Keratinocyte (primary cell): ENCODE data around the gene HNRNPA1. TPM values are rescaled to one million over a fixed set of nuclear protein-coding genes. Genes with fewer than 3 reads are reported as not detected.

ENCODE experiments used
- DNase-seq: peaks from one replicate; pipeline ENCODE4 v3.0.0-alpha.2; 2011; ENCODE audit warnings: low read depth, missing footprints, low spot score
- FAIRE-seq: peaks from 2 replicates; lab custom pipeline; 2011; peaks lifted over from hg19 to GRCh38; lab: Jason Lieb, UNC
- H2AFZ ChIP-seq: 2 replicates; pipeline ENCODE4 v1.6.0; 2012; ENCODE audit warnings: low read length, control low read depth, inconsistent platforms; ENCODE audit not compliant: control insufficient read depth
- H3K27ac ChIP-seq: 2 replicates; pipeline ENCODE4 v1.5.1; 2011; ENCODE audit warnings: low read length; ENCODE audit not compliant: control insufficient read depth, insufficient read depth
- H3K27me3 ChIP-seq: 3 replicates; pipeline ENCODE4 v1.6.0; 2011; ENCODE audit warnings: low read length; ENCODE audit not compliant: control insufficient read depth, insufficient read depth; ENCODE audit errors: extremely low read depth
- H3K36me3 ChIP-seq, 2 experiments: 2 replicates in 1 of 2; 3 replicates in 1 of 2; pipeline ENCODE4 v1.5.1; 2011; ENCODE audit warnings: low read length in 2 of 2, mild to moderate bottlenecking in 1 of 2; ENCODE audit not compliant: control insufficient read depth in 2 of 2, insufficient read depth in 2 of 2; ENCODE audit errors: extremely low read depth in 1 of 2
- H3K4me1 ChIP-seq: 3 replicates; pipeline ENCODE4 v1.5.1; 2011; ENCODE audit warnings: low read length; ENCODE audit not compliant: control insufficient read depth, insufficient read depth; ENCODE audit errors: extremely low read depth
- H3K4me2 ChIP-seq: 3 replicates; pipeline ENCODE4 v1.6.0; 2011; ENCODE audit warnings: low read depth, low read length; ENCODE audit not compliant: control insufficient read depth, insufficient read depth; ENCODE audit errors: extremely low read depth
- H3K4me3 ChIP-seq, 3 experiments: fragments of 200-600 bp in 1 of 3; sonication (generic) in 1 of 3; 2 replicates in 2 of 3; 3 replicates in 1 of 3; pipeline ENCODE4 v1.5.1; 2011 to 2016; ENCODE audit warnings: low read length in 3 of 3, mild to moderate bottlenecking in 3 of 3, control low read depth in 2 of 3, inconsistent platforms in 1 of 3, low read depth in 1 of 3, mixed read lengths in 1 of 3, mixed run types in 1 of 3, moderate library complexity in 1 of 3; ENCODE audit not compliant: control insufficient read depth in 2 of 3, insufficient read depth in 2 of 3; ENCODE audit errors: extremely low read depth in 1 of 3
- H3K79me2 ChIP-seq: 2 replicates; pipeline ENCODE4 v1.6.0; 2012; ENCODE audit warnings: low read length; ENCODE audit not compliant: control insufficient read depth, insufficient read depth
- H3K9ac ChIP-seq: 3 replicates; pipeline ENCODE4 v1.6.0; 2011; ENCODE audit warnings: low read length; ENCODE audit not compliant: control insufficient read depth, insufficient read depth; ENCODE audit errors: extremely low read depth
- H3K9me1 ChIP-seq: 3 replicates; pipeline ENCODE4 v1.6.0; 2011; ENCODE audit warnings: low read length; ENCODE audit not compliant: control insufficient read depth, insufficient read depth; ENCODE audit errors: extremely low read depth
- H3K9me3 ChIP-seq: 2 replicates; pipeline ENCODE4 v1.5.1; 2012; ENCODE audit warnings: low read depth, low read length; ENCODE audit not compliant: control insufficient read depth
- H4K20me1 ChIP-seq: 3 replicates; pipeline ENCODE4 v1.6.0; 2011; ENCODE audit warnings: low read length; ENCODE audit not compliant: control insufficient read depth, insufficient read depth; ENCODE audit errors: extremely low read depth
- CTCF ChIP-seq, 3 experiments: IDR thresholded peaks in 1 of 3; conservative IDR thresholded peaks in 1 of 3; optimal IDR thresholded peaks in 1 of 3; 2 replicates in 2 of 3; 3 replicates in 1 of 3; pipeline versions ENCODE3 to v1.5.1; 2011; ENCODE audit warnings: low read length in 3 of 3, mild to moderate bottlenecking in 3 of 3, moderate library complexity in 2 of 3, control low read depth in 1 of 3, inconsistent platforms in 1 of 3; ENCODE audit not compliant: insufficient read depth in 2 of 3; ENCODE audit errors: extremely low read depth in 1 of 3
- EZH2 ChIP-seq: IDR thresholded peaks from one replicate; pipeline ENCODE4 v1.6.1; 2012; ENCODE audit warnings: inconsistent platforms, mild to moderate bottlenecking, low read length, moderate library complexity
- dilution Hi-C: fragments of 300-500 bp; cut with MboI; formaldehyde crosslinking; loops from one replicate; pipeline ENCODE4 v1.7.0; 2020; ENCODE audit warnings: low sequenced_read_pairs; ENCODE audit not compliant: extremely low pct_ligation_motif_present
- polyA plus RNA-seq, 5 experiments: library from polyadenylated mRNA; depleted of rRNA in 3 of 5; stranded (reverse) in 3 of 5; stranded (forward) in 1 of 5; unstranded in 1 of 5; fragments of >200 nt; gene quantifications; 1 replicate in 1 of 5; 2 replicates in 3 of 5; 3 replicates in 1 of 5; pipeline versions ENCODE4 v1.2.1 to v1.2.3, GENCODE V29; 2011 to 2012; ENCODE audit warnings: missing spikeins in 2 of 5, low read depth in 1 of 5, low replicate concordance in 1 of 5

HNRNPA1 gene
- polyA plus RNA-seq, 1 donor (not counting 4 experiments of a cell fraction or from before 2014, with no cell fraction given), result 583 TPM

- FAIRE-seq (no peak), DNase-seq (no peak)
- no peak overlapping the region for H3K4me3 ChIP-seq
- peaks cover 2 to 13% of the 10 kb centered on the region in 2 experiments for H3K36me3 ChIP-seq
- no peaks in the 10 kb centered on the region for H3K27me3 ChIP-seq
- peaks cover 62% of the 10 kb centered on the region for H3K79me2 ChIP-seq
- H3K9me1 ChIP-seq, result no peaks in the 10 kb centered on the region
- dilution Hi-C loops, result no loop called here
- H3K9ac ChIP-seq, result no peak overlapping the region
- no peaks in the 10 kb centered on the region for H3K9me3 ChIP-seq
- no peak for TF ChIP-seq CTCF (optimal IDR thresholded peaks at IDR 0.05 in 1 of 3, IDR thresholded peaks at IDR 0.05 in 1 of 3, conservative IDR thresholded peaks at IDR 0.05 in 1 of 3; ENCODE audit: extremely low read depth in 1 of 3, insufficient read depth in 2 of 3, low read length in 3 of 3)
- TF ChIP-seq EZH2, result no peak
- no peak overlapping the region for H2AFZ ChIP-seq
- no peak overlapping the region for H3K27ac ChIP-seq
- peaks cover 11% of the 10 kb centered on the region for H3K4me1 ChIP-seq
- H4K20me1 ChIP-seq, result no peaks in the 10 kb centered on the region
- H3K4me2 ChIP-seq, result no peak overlapping the region
Measured at GRCh38 chr12:54276368-54276767, 4.2 kb upstream of the HNRNPA1 start.

- peak overlapping the region; percentile 58 to 98 (median 92) for H3K4me3 ChIP-seq
- peaks cover 6 to 25% of the 10 kb centered on the region in 2 experiments for H3K36me3 ChIP-seq
- TF ChIP-seq EZH2 (no peak), CTCF (optimal IDR thresholded peaks at IDR 0.05 in 1 of 3, IDR thresholded peaks at IDR 0.05 in 1 of 3, conservative IDR thresholded peaks at IDR 0.05 in 1 of 3; ENCODE audit: extremely low read depth in 1 of 3, insufficient read depth in 2 of 3, low read length in 3 of 3) (no peak)
- H3K27ac ChIP-seq, result peak overlapping the region; percentile 100
- peaks cover 75% of the 10 kb centered on the region for H3K79me2 ChIP-seq
- H3K9ac ChIP-seq, result peak overlapping the region; percentile 100
- no peak for FAIRE-seq
- dilution Hi-C loops, result no loop called here
- H3K9me1 ChIP-seq, result no peaks in the 10 kb centered on the region
- H4K20me1 ChIP-seq, result peaks cover 9% of the 10 kb centered on the region
- peaks cover 16% of the 10 kb centered on the region for H3K4me1 ChIP-seq
- H2AFZ ChIP-seq, result no peak overlapping the region
- DNase-seq, result no peak
- no peaks in the 10 kb centered on the region for H3K9me3 ChIP-seq
- peak overlapping the region; percentile 97 for H3K4me2 ChIP-seq
- H3K27me3 ChIP-seq, result no peaks in the 10 kb centered on the region
Measured at GRCh38 chr12:54277823-54278276, 2.7 kb upstream of the HNRNPA1 start.
